Caco-2 (cell line): Measurements from ENCODE around the gene UNKL. TPM values are rescaled to one million over a fixed set of nuclear protein-coding genes. Genes with fewer than 3 reads are reported as not detected.

Experiments
- BruUV-seq: library from RNA; stranded (reverse); fragments of 400-500 nt; replicated peaks from 2 replicates; lab custom pipeline; 2021; lab: Mats Ljungman, UMichigan
- CTCF ChIA-PET: fragments of 300-600 bp; sonication (Branson Sonifier 250); formaldehyde crosslinking; loops from one replicate; lab custom pipeline; 2022; ENCODE audit warnings: antibody characterized with exemption; lab: Charles Lee
- POLR2A ChIA-PET: fragments of 300-600 bp; sonication (Branson Sonifier 250); formaldehyde crosslinking; loops from one replicate; lab custom pipeline; 2022; ENCODE audit warnings: antibody characterized with exemption; lab: Charles Lee
- DNase-seq, 2 experiments: peaks; one replicate each; pipeline versions ENCODE4 v3.0.0 to v3.0.0-alpha.2; 2020 to 2022
- H3K27me3 ChIP-seq: replicated peaks from 2 replicates; pipeline ENCODE4 v1.6.0; 2011; ENCODE audit warnings: low read length; ENCODE audit not compliant: control insufficient read depth, insufficient read depth
- H3K36me3 ChIP-seq: 2 replicates; pipeline ENCODE4 v1.5.1; 2011; ENCODE audit warnings: low read length; ENCODE audit not compliant: control insufficient read depth, insufficient read depth
- H3K4me1 ChIP-seq: fragments of 250-450 bp; sonication (Bioruptor Pico); 2 replicates; pipeline ENCODE4 v1.5.1; 2020; ENCODE audit warnings: mild to moderate bottlenecking
- H3K4me3 ChIP-seq: 2 replicates; pipeline ENCODE4 v1.5.1; 2011; ENCODE audit warnings: low read depth, mild to moderate bottlenecking, control low read depth, low read length
- H3K9me3 ChIP-seq: fragments of 250-450 bp; sonication (Bioruptor Pico); 2 replicates; pipeline ENCODE4 v1.5.1; 2020; ENCODE audit warnings: mild to moderate bottlenecking, moderate library complexity
- H3K27ac Mint-ChIP-seq: one replicate; pipeline ENCODE4 v1.8.0; 2022; ENCODE audit warnings: mixed read lengths; ENCODE audit not compliant: unreplicated experiment
- H3K27me3 Mint-ChIP-seq: one replicate; pipeline ENCODE4 v1.8.0; 2022; ENCODE audit warnings: mixed read lengths; ENCODE audit not compliant: insufficient read depth, unreplicated experiment
- H3K36me3 Mint-ChIP-seq: one replicate; pipeline ENCODE4 v1.8.0; 2022; ENCODE audit warnings: mild to moderate bottlenecking, mixed read lengths; ENCODE audit not compliant: insufficient read depth, unreplicated experiment
- H3K4me1 Mint-ChIP-seq: one replicate; pipeline ENCODE4 v1.8.0; 2022; ENCODE audit warnings: low read depth, mixed read lengths; ENCODE audit not compliant: unreplicated experiment
- H3K4me3 Mint-ChIP-seq: one replicate; pipeline ENCODE4 v1.8.0; 2022; ENCODE audit warnings: mild to moderate bottlenecking, moderate library complexity, mixed read lengths; ENCODE audit not compliant: unreplicated experiment
- H3K9me3 Mint-ChIP-seq: one replicate; pipeline ENCODE4 v1.8.0; 2022; ENCODE audit warnings: mixed read lengths; ENCODE audit not compliant: unreplicated experiment
- CTCF ChIP-seq, 2 experiments: fragments of 200-600 bp in 1 of 2; IDR thresholded peaks; 1 replicate in 1 of 2; 2 replicates in 1 of 2; pipeline versions ENCODE4 v1.5.1 to v1.8.0; 2011 to 2022; ENCODE audit warnings: antibody characterized with exemption in 1 of 2, control low read depth in 1 of 2, inconsistent platforms in 1 of 2, low read depth in 1 of 2, low read length in 1 of 2, mild to moderate bottlenecking in 1 of 2, moderate library complexity in 1 of 2; ENCODE audit not compliant: insufficient read depth in 1 of 2, severe bottlenecking in 1 of 2, unreplicated experiment in 1 of 2
- intact Hi-C: fragments of 100-400 bp; cut with micrococcal nuclease; formaldehyde crosslinking; loops from one replicate; pipeline ENCODE4 v1.10.0; 2022; ENCODE audit not compliant: unreplicated experiment
- total RNA-seq: library from RNA; stranded (reverse); gene quantifications from 2 replicates; pipeline ENCODE4 v1.2.3, GENCODE V29; 2022

UNKL gene
- total RNA-seq, 1 experiment from 2014 or later = 31.2 TPM

- Histone ChIP-seq H3K4me1 (no peaks in the 10 kb centered on the region), H3K36me3 (peaks cover 2% of the 10 kb centered on the region), H3K9me3 (no peaks in the 10 kb centered on the region), H3K27me3 (no peaks in the 10 kb centered on the region), H3K4me3 (no peak overlapping the region)
- TF ChIP-seq CTCF (IDR thresholded peaks at IDR 0.05; ENCODE audit: insufficient read depth in 1 of 2, low read depth in 1 of 2, low read length in 1 of 2, severe bottlenecking in 1 of 2, unreplicated experiment in 1 of 2) = no peak
- Mint-ChIP-seq H3K4me1 (no peaks in the 10 kb centered on the region), H3K4me3 (no peak overlapping the region), H3K27ac (no peak overlapping the region), H3K36me3 (peaks cover 22% of the 10 kb centered on the region), H3K9me3 (no peaks in the 10 kb centered on the region), H3K27me3 (no peaks in the 10 kb centered on the region)
- ChIA-PET CTCF (interaction anchor here (0.6 kb wide), 1 partner anchor 295 kb away, joined by 3 read pairs; no protein-coding TSS in a partner anchor), POLR2A (no interaction called here)
- DNase-seq = no peak
- intact Hi-C loops = no loop called here
- BruUV-seq = no TSS peak
These were observed 89.2 kb downstream of the UNKL start for GRCh38 chr16:1325261-1325660.

DNA sequence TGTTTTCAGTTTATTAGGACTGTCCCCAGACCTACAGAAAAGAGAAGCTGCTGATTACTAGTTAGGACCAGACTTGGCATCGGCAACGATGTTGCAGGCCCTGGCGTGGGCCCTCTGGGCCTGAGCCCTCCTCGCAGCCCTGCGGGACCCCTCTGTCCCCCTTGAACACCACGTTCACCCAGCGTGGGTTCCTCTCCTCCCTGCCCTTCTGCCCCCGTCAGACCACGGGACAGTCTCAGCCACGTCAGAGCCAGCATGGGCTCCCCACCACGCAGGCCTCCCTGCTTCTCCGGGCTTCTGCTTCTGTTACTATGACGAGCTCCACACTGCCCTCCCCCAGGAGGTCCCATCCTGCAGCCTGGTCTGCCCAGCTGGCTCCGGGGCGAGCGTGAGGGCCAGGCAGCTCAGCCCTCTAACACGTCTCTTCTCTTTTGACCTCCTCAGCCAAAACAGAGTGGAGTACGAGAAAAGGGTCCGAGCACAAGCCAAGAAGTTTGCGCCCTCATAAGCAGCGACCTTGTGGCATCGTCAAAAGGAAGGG is 90.1 kb downstream of the UNKL start:
- peaks cover 2% of the 10 kb centered on the region for H3K36me3 ChIP-seq
- no peaks in the 10 kb centered on the region for H3K9me3 ChIP-seq
- POLR2A ChIA-PET = no interaction called here
- H3K9me3 Mint-ChIP-seq = no peaks in the 10 kb centered on the region
- peaks cover 31% of the 10 kb centered on the region for H3K36me3 Mint-ChIP-seq
- no peaks in the 10 kb centered on the region for H3K4me1 ChIP-seq
- no peaks in the 10 kb centered on the region for H3K27me3 ChIP-seq
- H3K27me3 Mint-ChIP-seq = no peaks in the 10 kb centered on the region
- no peak overlapping the region for H3K4me3 Mint-ChIP-seq
- no TSS peak for BruUV-seq
- no peak overlapping the region for H3K27ac Mint-ChIP-seq
- DNase-seq = no peak
- intact Hi-C loops = no loop called here
- H3K4me3 ChIP-seq = no peak overlapping the region
- H3K4me1 Mint-ChIP-seq = no peaks in the 10 kb centered on the region
- TF ChIP-seq CTCF (IDR thresholded peaks at IDR 0.05; ENCODE audit: insufficient read depth in 1 of 2, low read depth in 1 of 2, low read length in 1 of 2, severe bottlenecking in 1 of 2, unreplicated experiment in 1 of 2) = no peak
- CTCF ChIA-PET = interaction anchor here (0.7 kb wide), 1 partner anchor 230 kb away, joined by 3 read pairs; no protein-coding TSS in a partner anchor

- ChIA-PET POLR2A (no interaction called here), CTCF (interaction anchor here (0.7 kb wide), 1 partner anchor 230 kb away, joined by 3 read pairs; no protein-coding TSS in a partner anchor)
- Mint-ChIP-seq H3K27me3 (no peaks in the 10 kb centered on the region), H3K4me3 (no peak overlapping the region), H3K4me1 (no peaks in the 10 kb centered on the region), H3K27ac (no peak overlapping the region), H3K36me3 (peaks cover 39% of the 10 kb centered on the region), H3K9me3 (no peaks in the 10 kb centered on the region)
- intact Hi-C loops = no loop called here
- Histone ChIP-seq H3K36me3 (peaks cover 4% of the 10 kb centered on the region), H3K4me1 (no peaks in the 10 kb centered on the region), H3K27me3 (no peaks in the 10 kb centered on the region), H3K4me3 (no peak overlapping the region), H3K9me3 (no peaks in the 10 kb centered on the region)
- BruUV-seq = no TSS peak
- DNase-seq = no peak
- TF ChIP-seq CTCF (IDR thresholded peaks at IDR 0.05; ENCODE audit: insufficient read depth in 1 of 2, low read depth in 1 of 2, low read length in 1 of 2, severe bottlenecking in 1 of 2, unreplicated experiment in 1 of 2) = no peak
These were observed 90.9 kb downstream of the UNKL start for GRCh38 chr16:1323296-1324239.
